GM13977 (cell line): ENCODE data around the gene TRIM22.
"Not testable (repeated sequence)": the region's sequence is repeated elsewhere in the genome, so short reads cannot be mapped to it uniquely, and the experiment has no call there.

Experiments
- DNase-seq: peaks from one replicate; pipeline ENCODE4 v3.0.0; 2012; ENCODE audit warnings: low spot score
- CTCF ChIP-seq: IDR thresholded peaks from 2 replicates; pipeline ENCODE4 v1.5.1; 2012; ENCODE audit warnings: mild to moderate bottlenecking, control low read depth; ENCODE audit not compliant: insufficient read depth; ENCODE audit errors: extremely low read depth, missing control alignments
- in situ Hi-C: fragments of 300-500 bp; cut with MboI; formaldehyde crosslinking; loops from one replicate; pipeline ENCODE4 v1.12.0; 2022; ENCODE audit warnings: low sequenced_read_pairs, low pct_unique_long_range_greater_than_20kb, mixed read lengths, inconsistent platforms; ENCODE audit not compliant: unreplicated experiment

The TRIM22 gene

DNA sequence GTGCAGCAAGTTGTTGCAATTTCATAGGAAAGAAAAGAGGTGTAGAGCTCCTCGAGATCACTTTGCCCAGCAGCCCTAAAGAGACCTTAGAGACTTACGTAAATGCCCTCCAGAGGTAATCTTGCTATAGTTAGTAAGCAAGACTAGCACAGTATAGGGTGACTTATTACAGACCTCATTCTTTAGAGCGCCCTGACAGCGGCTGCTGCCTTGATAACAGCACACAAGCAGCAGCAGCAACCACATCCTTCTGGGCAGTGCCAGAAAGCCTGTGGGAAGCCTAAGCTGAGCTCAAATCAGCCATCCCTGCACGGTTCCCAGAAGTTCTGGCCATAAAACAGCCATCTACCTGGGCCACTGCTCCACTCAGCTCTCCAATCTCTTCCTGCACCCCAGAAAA, 24.1 kb downstream of the TRIM22 start:
- in situ Hi-C loops, result no loop called here
- no peak for TF ChIP-seq CTCF
- no peak for DNase-seq

DNA sequence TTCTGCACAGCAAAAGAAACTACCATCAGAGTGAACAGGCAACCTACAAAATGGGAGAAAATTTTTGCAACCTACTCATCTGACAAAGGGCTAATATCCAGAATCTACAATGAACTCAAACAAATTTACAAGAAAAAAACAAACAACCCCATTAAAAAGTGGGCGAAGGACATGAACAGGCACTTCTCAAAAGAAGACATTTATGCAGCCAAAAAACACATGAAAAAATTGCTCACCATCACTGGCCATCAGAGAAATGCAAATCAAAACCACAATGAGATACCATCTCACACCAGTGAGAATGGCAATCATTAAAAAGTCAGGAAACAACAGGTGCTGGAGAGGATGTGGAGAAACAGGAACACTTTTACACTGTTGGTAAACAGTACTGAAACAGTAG, 26.9 kb downstream of the TRIM22 start:
- in situ Hi-C loops, DNase-seq: not testable (repeated sequence)

- no peak for TF ChIP-seq CTCF
- in situ Hi-C loops, result no loop called here
- DNase-seq, result no peak
Observed at GRCh38 chr11:5719703-5720495, 30.3 kb downstream of the TRIM22 start.

DNA sequence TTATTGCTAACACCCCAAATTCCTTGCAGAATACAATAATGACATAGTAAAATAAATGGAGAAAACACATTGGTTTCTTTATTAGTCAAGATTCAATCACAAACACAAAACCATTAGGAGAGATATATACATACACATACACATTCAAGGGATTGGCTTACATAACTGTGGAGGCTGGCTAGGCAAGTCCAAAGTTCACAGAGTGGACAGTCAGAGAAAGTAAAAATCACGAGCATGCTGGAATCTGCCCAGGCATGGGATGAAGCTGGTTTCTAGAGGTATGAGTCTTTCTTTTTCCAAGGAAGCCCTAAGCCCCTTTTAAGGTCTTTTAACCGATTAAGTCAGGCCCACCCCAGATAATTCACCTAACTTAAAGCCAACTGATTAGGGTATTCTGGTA, 33.0 kb downstream of the TRIM22 start:
- TF ChIP-seq CTCF, result no peak
- in situ Hi-C loops, result no loop called here
- DNase-seq, result no peak

GRCh38 chr11:5726351-5726750, 36.8 kb downstream of the TRIM22 start:
- in situ Hi-C loops, result no loop called here
- no peak for DNase-seq
- TF ChIP-seq CTCF, result no peak

- DNase-seq, result no peak
- in situ Hi-C loops, result no loop called here
- no peak for TF ChIP-seq CTCF
Observed at GRCh38 chr11:5727691-5728090, 38.1 kb downstream of the TRIM22 start.

DNA sequence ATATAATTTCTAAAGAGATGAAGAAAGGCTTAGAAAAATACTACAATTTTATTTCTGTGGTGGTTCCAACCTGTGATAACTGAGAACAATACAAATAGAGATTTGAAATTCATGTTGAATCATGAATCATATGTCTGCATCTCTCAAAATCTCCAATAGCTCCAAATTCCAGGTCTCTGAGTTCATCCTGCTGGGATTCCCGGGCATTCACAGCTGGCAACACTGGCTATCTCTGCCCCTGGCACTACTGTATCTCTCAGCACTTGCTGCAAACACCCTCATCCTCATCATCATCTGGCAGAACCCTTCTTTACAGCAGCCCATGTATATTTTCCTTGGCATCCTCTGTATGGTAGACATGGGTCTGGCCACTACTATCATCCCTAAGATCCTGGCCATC, 46.8 kb downstream of the TRIM22 start, which contains the start of gene OR56B1:
Gene OR56B1 (plus strand): TSS at position 53 of the 400 bp plus-strand sequence. CDS start 69 bp downstream, at position 122.
- DNase-seq, result no peak
- in situ Hi-C loops, result no loop called here
- TF ChIP-seq CTCF, result no peak
